Occipital lobe (tissue), 2 donors: ENCODE results near the gene HNRNPLL. TPM values are rescaled to one million over a fixed set of nuclear protein-coding genes. Genes with fewer than 3 reads are reported as not detected.

Source experiments
- DNase-seq: peaks from one replicate; lab custom pipeline; 2025; lab: John Stamatoyannopoulos, UW
- total RNA-seq: library from RNA; depleted of rRNA; stranded (reverse); fragments of >200 nt; gene quantifications from one replicate; pipeline ENCODE4 v1.2.3, GENCODE V29; 2014

Gene HNRNPLL
- total RNA-seq, 1 donor from 2014 or later: 110 TPM

GRCh38 chr2:38596229-38596628 is 6.5 kb downstream of the HNRNPLL start:
- no peak for DNase-seq

DNA sequence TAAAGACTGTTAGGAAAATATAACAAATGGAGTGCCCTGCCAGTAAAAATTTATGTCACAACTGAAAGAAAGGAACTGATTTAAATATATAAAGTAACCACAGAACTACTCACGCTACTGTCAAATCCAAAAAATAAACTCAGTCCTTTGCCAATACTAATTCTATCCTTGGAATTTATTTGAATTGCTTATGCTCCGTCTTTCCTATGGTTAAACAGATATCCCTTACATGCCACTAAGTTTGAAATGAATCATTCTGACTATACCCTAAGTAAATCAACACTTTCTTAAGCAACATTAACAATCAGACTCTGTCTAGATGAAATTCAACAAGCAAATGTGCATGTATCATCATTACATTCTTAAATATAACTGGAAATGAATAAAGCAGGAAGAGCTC is 9.8 kb downstream of the HNRNPLL start:
- no peak for DNase-seq

DNA sequence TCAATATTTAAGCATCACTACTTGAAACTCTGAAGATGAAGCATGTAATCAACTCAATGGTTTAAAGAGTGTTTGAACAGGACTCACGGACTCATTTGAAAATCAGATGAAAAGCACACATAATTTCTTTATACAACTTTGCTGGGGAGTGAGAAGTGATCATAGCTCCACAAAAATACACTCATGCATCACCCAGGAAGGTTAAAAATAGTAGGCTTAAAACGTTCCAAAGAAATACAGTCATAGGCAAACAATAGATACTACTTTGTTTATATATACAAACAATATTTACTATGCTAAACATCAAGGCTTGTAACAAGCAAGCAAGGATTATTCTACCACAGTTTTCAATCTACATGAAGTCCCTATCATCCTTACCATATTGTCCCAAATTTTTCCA is 11.6 kb downstream of the HNRNPLL start:
- no peak for DNase-seq

- no peak for DNase-seq
These were observed 12.7 kb downstream of the HNRNPLL start for GRCh38 chr2:38590053-38590452.

DNA sequence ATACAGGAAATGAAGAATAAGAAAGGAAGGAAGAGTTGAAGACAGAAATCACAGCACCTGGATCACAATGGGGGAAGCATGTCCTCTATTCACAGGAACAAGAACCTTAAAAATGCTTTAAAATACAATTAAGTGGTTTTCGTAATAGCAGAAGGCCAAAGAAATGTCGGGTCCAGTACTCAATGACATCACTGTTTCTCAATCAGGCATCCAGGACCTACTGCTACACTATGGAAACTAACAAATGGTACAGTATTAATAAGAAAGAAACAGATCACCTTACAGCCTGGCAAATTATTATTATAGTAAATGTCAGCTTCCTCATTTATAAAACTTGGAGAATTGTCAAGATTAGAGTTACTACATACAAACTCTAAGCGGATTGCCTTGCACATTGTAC is 15.8 kb downstream of the HNRNPLL start:
- no peak for DNase-seq

- DNase-seq: no peak
These were observed 17.8 kb downstream of the HNRNPLL start for GRCh38 chr2:38584881-38585280.

GRCh38 chr2:38583994-38584393 is 18.7 kb downstream of the HNRNPLL start:
- DNase-seq: no peak

DNA sequence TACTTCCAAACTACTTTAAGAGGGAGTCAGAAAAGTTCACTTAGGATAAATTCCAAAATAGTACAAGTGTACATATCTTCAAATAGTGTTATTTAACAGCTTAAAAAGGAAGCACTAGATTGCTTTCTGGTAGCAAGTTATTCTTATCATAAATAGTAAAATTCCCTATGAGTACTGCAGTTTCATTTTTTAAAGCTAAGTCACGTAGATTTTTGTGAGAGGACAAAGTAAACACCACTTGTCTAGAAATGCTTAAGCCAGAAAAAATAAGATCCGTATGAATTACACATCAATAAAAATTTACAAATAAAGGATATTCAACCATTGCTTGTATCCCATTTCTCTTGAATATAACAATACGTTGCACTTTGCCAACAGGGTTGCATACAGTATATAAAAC is 19.2 kb downstream of the HNRNPLL start:
- DNase-seq: no peak

DNA sequence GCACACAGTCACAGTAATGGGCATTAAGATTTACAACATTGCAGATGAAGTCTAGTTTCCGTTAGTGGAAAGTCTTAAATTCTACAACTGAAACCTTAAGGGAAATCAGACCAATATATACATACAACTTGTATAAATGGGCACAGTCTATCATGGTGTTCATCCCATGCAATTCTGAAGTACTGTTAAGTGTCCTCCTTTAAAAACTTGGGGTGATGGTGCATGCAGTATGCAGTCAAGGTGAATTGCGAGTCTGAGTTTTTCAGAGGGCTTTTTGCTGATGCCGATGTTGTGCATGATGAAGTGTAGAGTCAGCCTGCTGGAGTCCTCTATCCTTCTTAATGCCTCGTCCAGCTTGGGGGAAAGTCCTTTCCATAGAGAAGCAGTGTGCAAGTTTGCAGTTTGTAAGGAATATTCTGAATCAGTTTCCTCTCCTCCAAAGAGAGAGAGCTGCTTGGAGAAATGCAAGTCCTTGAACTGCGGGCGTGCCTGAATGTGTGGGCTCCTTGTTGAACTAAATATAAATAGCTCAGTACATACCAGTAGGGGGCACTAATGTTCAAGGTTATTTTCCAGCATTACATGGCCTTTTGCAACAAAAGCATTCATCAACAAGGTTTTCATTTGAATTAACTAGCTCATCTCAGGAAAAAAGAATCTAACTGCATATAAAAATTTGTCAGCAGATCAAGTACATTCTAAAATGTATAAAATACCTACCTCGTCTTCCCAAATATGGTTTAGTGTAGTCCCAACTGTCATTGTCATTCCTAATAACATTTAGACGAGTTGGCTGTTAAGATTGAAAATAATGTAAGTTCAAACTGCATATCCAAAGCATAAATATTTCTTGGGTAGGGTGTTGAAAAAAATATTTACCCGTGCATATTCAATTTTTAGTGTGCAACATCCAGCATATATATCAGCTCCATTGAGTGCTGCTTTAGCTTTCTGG is 21.3 kb downstream of the HNRNPLL start:
- no peak for DNase-seq

DNA sequence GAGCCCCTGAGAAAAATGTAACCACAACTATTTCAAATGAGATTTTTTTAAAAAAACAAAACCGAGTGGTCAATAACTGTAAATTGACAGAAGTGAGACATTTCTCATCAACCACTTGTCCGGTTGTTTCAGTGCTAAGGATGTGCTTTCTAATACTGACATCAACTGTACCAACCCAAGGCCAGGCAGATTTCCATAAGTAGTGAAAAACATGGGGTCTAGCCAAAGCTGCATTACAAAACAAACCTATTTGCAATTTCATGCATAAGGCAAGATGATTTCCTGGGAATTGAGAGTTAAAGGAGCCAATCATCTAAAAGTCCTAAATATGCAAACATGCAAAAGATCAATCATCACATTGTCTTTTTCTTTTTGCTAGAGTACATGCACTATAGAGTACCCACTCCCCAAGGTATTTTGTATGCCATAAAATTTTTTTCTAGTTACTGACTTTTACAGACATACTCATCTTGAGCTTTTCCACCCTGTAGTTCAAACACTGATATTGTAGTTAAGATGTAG is 22.6 kb downstream of the HNRNPLL start:
- no peak for DNase-seq

GRCh38 chr2:38578832-38579231 is 23.9 kb downstream of the HNRNPLL start:
- DNase-seq: no peak

- DNase-seq: no peak
These were observed 28.4 kb downstream of the HNRNPLL start for GRCh38 chr2:38574278-38574677.

- DNase-seq: no peak
These were observed 30.6 kb downstream of the HNRNPLL start for GRCh38 chr2:38572167-38572566.

DNA sequence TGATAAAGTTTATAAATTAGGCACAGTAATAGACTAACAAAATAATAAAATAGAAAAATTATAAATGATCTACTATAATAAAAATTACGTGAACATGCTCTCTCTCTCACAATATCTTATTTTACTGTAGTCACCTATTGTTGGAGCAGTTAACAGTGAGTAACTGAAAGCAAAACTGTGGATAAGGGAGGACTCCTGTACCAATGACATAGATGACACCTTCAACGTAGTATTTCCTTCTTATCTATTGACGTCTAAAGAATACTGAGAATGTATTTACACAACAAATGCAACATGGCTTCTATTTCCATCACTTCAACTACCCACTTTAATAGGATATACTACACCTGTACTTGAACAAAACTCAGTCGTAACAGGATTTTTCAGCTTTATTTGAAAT is 31.5 kb downstream of the HNRNPLL start:
- no peak for DNase-seq

DNA sequence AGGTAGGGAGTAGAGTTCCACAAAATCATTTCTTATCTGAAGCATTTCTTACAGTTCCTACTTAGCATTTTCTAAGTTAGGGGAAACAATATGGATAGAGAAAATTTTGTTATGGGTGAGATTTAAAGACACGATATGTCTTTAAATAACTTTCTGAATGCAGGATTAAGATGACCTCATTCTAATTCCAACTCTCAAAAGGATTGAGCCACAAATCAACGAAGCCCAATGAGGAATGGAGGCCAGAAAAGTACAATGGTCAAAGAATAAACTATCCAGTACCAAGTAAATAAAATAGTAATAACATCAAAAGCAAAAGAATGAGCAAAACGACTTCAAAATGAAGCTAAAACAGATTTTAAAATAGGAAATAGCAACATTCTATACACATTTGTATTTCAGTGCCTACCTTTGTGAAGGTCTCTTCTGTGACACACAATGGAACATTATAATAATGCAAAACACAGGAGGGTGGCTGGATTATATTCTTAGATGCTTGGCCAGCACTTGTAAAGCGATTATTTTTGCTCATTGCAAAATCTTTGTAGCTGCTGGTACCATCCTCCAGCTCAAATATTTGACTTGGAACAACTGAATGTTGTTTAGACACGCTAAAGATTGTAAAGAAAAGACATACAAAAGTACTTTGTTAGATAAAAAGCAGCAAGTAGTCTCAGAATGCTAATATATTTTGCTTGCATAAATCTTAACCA is 33.8 kb downstream of the HNRNPLL start:
- DNase-seq: no peak

GRCh38 chr2:38565333-38565732 is 37.4 kb downstream of the HNRNPLL start:
- no peak for DNase-seq

DNA sequence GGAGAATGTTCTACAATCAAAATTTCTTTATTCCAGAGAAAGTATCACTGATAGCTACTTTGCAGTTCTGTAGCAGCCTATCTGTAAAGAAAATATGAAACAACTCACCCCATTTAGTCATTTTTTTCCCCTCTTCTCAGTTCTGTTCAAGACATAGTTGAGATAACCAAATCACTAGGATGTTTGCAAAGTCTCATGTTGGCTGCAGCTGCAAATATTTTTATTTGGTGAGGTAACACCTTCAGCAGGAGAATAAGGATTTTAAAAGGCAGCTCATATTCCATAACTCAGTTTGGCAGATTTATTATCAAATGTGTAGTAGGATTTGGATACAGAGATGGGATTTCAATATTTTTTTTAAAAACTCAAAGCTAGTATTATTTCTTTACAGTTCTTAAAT is 41.0 kb downstream of the HNRNPLL start:
- no peak for DNase-seq

DNA sequence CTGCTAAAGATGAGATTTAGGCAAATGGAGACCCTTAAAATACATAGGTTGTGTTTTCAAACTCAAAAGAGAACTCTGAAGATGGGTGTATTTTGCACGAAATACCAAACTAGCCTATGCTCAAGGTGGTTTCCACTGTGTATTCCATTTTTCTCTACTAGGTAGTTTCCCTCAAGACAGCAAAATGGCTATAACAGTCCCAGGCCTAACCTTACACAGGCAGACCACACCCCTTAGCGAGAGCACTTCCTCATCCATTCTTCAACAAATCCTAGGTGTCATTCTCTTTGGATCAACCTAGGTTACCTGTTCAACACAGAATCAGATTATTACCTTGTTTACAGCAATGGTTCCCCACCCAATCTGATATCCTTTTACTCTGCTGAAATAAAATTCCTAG is 42.6 kb downstream of the HNRNPLL start:
- no peak for DNase-seq

DNA sequence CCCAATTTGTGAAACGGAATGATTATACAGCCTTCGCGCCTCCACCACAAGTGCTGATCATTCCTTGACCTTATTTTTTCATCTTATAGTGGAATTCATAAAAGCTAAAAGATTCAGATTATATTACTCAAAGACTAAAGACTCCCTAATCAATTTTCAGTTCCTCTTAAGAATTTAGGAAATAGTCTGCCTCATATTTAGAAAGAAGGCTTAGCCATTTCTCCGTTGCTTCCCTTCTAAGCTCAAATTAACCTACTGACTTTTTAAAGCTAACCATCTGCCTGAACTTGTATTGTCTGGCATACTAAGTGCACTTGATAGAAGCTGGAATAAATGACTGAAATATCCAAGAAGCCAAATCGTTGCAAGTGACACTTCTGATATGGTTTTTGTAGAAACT is 44.7 kb downstream of the HNRNPLL start:
- DNase-seq: no peak

GRCh38 chr2:38557217-38557616 is 45.5 kb downstream of the HNRNPLL start:
- no peak for DNase-seq

- no peak for DNase-seq
These were observed 46.5 kb downstream of the HNRNPLL start for GRCh38 chr2:38556006-38556801.
